ENCODE measurements around the gene ANGPTL8. TPM values are rescaled to one million over a fixed set of nuclear protein-coding genes. Genes with fewer than 3 reads are reported as not detected.
A peak's percentile ranks its signal among the peaks of the same experiment; 100 is the strongest.

ANGPTL8 gene
- total RNA-seq, 1 donor from 2014 or later, result not detected

GRCh38 chr19:11278670-11279069 is 39.3 kb downstream of the ANGPTL8 start:
- no peak for TF ChIP-seq CTCF (conservative IDR thresholded peaks at IDR 0.05; ENCODE audit: low read depth, low read length)
- DNase-seq (ENCODE audit: low read depth), result no peak

GRCh38 chr19:11279505-11280236 is 40.3 kb downstream of the ANGPTL8 start:
- no peak for DNase-seq (ENCODE audit: low read depth)
- TF ChIP-seq CTCF (conservative IDR thresholded peaks at IDR 0.05; ENCODE audit: low read depth, low read length), result no peak

More at GRCh38 chr19:11278670-11279069, 39.3 kb downstream of the ANGPTL8 start:
- no peak overlapping the region for H3K4me3 ChIP-seq (ENCODE audit: low read depth, low read length)

GRCh38 chr19:11281356-11282049 is 42.1 kb downstream of the ANGPTL8 start:
- TF ChIP-seq CTCF (conservative IDR thresholded peaks at IDR 0.05; ENCODE audit: low read depth, low read length), result no peak
- no peak for DNase-seq (ENCODE audit: low read depth)
- H3K4me3 ChIP-seq (ENCODE audit: low read depth, low read length), result no peak overlapping the region

More at GRCh38 chr19:11279505-11280236, 40.3 kb downstream of the ANGPTL8 start:
- H3K4me3 ChIP-seq (ENCODE audit: low read depth, low read length), result no peak overlapping the region

DNA sequence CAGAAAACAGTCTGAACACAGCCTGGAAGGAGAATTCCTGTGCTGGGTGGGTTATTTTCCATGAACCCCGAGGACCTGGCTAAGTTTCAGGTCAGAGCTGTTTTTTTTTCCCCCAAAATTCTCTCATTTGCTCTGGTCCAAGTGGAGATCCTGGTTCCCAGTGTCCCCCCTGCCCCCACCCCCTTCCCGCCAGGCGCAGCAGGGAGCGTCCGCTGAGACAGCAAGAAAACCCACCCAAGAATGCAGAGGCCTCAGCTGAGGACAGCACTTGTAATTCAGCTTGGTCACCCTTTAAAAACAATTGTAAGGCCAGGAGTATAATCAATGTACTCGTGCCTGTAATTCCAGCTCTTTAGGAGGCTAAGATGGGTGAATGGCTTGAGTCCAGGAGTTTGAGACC is 45.1 kb downstream of the ANGPTL8 start:
- DNase-seq (ENCODE audit: low read depth), result no peak
- H3K4me3 ChIP-seq (ENCODE audit: low read depth, low read length), result no peak overlapping the region
- TF ChIP-seq CTCF (conservative IDR thresholded peaks at IDR 0.05; ENCODE audit: low read depth, low read length), result no peak

GRCh38 chr19:11286312-11286974 is 47.0 kb downstream of the ANGPTL8 start:
- no peak for TF ChIP-seq CTCF (conservative IDR thresholded peaks at IDR 0.05; ENCODE audit: low read depth, low read length)
- H3K4me3 ChIP-seq (ENCODE audit: low read depth, low read length), result no peak overlapping the region
- no peak for DNase-seq (ENCODE audit: low read depth)

DNA sequence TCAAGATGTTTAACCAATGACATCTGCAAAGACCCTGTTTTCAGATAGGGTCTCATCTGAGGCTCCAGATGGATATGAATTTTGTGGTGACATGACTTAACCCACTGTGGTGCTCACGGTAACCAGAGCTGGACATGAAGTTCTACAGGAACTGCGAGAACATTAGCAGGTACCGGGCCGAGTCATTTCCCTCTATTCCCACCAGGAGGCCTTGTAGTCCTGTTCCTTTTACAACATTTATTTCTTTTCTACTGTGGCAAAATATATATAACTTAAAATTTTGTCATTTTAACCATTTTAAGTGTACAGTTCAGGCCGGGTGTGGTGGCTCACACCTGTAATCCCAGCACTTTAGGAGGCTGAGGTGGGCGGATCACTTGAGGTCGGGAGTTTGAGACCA is 48.9 kb downstream of the ANGPTL8 start:
- peak; percentile 66 for TF ChIP-seq CTCF (conservative IDR thresholded peaks at IDR 0.05; ENCODE audit: low read depth, low read length)
- H3K4me3 ChIP-seq (ENCODE audit: low read depth, low read length), result no peak overlapping the region
- no peak for DNase-seq (ENCODE audit: low read depth)
